Activated CD4-positive, alpha-beta T cell treated with anti-CD3 and anti-CD28 coated beads, Interleukin-2, amount 50 U/mL, for 1 hour (primary cell): Measurements from ENCODE around the gene ORC3.

ENCODE experiments used
- DNase-seq: peaks from one replicate; pipeline ENCODE4 v3.0.0-alpha.2; 2020

ORC3 gene

DNA sequence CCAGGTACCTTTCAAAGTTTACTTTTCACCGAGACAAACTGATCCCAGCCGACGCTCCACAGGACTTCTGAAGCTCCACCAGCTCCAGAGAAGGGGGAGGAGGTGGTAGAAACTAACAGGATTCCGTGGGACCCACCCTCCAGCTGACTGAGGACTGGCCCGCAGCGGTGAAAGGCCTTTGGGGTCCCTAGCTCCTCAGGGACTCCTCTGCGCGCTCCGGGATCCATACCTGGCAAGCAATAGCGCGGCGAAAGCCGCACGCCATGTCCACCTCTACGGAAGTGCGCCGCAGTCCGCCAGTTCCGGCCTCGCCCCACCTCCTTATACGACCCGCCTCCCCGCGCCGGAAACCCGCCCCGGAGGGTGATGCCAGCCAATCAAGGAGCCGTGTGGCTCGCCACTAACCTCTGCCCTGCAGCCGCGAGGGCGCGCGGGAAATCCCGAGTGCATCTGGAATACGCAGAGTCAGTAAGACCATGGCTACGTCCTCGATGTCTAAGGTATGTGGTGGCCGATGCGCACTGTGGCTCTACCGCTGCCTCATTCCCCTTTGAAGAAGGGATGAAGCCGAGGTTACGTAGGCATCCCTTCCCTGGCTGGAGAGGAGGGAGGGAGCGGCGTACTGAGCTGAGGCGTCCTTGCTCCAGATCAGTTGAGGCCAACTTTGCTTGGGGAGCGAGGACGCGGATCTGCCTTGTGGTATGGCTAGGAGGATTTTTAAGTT, at the start of gene ORC3, which contains the start of gene RARS2:
TSS of gene ORC3 (plus strand) at position 443 of the 724 bp plus-strand sequence. CDS start at position 477, 34 bp downstream.
TSS of gene RARS2 (minus strand) at position 295 of the 724 bp plus-strand sequence. CDS start at position 265, 30 bp downstream.
- peak; percentile 93 for DNase-seq

DNA sequence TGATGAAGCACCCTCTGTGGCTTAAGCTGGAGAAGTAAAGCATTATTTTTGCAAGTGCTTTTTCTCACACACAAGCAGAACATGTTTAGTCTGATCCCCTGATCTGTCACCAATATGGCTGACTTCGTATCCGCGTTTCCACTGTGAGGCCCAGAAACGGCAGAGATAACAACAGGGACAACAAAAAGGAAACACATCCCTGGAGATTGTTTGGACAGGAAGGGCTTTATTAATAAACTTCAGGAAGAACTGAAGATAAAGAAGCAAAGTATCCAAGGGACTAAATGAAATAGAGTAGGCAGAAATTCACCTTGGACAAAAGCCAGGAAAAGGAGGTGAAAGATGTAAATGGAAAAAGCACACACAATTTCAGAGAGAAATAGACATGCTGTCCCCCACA, 49.4 kb upstream of the ORC3 start:
- no peak for DNase-seq

DNA sequence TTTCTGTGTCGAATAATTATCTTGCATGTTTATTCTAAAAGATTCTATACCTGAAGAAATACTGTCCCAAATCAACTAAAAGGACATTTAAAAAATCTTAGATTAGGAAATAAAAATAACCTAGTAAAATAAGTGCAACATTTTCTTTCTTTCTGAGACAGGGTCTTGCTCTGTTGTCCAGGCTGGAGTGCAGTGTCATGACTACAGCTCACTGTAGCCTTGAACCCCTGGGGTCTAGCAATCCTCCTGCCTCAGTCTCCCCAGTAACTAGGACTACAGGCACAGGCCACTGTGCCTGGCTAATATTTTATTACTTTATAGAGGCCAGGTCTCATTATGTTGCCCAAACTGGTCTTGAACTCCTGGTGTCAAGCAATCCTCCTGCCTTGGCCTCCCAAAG, 48.9 kb upstream of the ORC3 start:
- DNase-seq = no peak

DNA sequence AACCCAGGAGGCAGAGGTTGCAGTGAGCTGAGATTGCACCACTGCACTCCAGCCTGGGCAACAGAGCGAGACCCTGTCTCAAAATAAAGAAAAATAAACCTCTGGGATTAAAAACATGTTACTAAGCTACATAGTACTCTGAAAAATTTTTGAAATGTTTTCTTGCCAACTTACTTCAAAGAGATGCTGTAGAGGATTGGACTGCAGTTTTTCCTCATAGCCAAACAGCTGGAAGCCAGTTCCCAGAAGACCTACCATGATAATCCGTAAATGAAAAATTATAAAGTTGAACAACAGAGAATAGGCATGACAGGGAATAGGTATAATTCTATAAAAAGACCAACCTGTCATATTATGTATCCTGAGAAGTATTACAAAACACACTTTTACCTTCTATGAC, 48.2 kb upstream of the ORC3 start:
- DNase-seq = no peak

DNA sequence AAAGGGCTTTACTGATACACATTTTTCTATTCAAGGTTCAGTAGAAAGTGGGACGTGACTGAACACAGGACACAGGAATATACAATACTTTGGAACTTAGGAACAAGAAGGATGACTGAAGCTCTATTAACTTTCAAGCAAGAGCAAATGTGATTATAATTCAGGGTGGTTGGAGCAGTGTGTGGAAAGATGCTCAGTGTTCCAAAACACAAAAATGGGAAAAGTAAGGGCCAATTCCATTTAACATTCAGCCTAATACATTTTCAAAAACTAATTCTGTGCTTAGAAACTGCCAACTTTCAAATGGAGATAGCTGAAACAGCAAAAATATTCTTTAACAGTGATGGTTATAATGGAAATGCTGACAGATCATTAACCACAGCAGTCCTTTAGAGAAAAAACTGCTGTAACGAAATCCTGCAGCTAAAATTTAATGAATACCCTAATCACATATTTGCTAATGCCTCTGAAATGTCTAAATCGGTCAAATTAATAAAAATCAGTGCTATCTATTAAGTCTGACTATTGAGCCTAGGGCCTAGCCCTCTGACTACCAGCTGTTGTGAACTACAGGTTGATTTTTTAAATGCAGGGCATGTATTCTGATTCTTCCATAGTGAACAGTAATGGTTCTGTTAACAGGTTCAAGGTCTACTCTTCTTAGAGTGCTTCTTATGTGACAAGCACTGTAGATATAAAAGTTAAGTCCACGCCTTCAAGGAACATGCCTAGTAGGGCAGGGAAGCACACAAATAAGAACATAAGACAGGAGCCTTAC, 46.0 kb upstream of the ORC3 start:
- no peak for DNase-seq

DNA sequence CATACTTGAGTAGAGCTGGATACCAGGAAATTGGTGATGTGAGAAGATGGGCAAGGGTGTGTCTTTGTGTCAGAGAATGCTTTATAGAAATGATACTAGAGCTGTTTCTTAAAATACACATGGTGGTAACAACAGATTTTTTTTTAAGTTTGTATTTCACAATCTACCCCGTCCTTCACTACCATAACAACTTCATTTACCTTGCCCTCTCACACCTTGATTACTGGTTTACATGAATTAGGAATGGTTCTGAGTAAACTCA, 45.5 kb upstream of the ORC3 start:
- no peak for DNase-seq

DNA sequence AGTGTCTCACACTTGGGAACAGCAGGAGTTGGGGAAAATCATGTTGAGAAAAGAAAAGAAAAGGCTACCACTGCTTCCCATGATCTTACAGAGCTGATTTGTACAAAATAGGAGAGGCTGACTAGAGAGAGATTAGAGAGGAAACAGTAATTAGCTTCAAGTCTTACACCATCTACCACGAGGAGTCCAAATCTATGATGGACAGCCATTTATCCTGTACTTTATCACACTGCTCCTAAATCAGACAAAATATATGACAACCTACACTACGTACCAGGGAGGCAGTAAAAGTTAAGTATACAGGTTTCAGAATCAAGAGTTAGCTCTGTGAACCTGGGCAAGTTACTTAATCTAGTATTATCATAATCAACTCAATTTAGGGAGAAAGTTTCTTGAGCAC, 38.1 kb upstream of the ORC3 start:
- no peak for DNase-seq

DNA sequence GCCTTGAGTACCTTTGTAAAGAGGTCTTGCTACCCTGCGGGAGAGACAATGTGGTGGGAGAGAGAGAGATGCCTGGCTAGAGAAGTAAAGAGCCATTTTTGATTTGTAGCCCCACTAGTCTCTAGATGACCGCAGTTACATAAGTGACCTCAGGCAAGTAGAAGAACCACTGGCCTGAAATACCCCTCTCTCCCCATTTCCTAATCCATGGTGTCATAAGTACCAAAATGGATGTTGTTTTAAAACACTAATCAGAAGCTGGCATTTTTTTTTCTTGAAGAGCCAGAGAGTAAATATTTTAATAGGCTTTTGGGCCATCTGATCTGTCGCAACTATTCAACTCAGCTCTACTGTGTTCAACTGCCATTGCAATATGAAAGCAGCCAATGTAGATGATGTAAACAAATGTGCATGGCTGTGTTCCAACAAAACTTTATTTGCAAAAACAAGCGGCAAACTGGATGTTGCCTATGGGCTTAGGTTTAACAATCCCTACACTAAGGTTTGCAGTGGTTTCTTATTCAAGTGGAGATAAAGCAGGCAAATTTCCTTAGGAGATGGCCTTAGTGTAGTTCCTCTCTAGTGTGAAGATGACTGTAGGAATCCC, 36.7 kb upstream of the ORC3 start:
- no peak for DNase-seq

DNA sequence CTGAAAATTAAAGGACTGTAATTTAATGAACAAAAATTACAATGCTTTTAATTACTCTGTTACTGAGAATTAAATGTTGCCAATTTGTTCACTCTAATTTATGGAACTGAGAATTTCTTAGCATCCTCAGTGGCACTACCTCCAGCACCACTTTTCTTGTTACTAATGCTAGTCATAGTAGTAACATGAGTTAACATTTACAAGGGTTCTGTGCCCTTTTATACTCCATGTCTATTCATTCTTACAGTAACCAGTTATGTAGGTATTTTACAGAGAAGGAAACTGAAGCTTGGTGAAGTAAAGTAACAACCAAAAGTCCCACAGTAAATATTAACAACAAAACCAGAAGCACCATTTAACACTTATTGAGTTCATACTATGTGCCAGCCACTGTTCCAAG, 34.4 kb upstream of the ORC3 start:
- no peak for DNase-seq

DNA sequence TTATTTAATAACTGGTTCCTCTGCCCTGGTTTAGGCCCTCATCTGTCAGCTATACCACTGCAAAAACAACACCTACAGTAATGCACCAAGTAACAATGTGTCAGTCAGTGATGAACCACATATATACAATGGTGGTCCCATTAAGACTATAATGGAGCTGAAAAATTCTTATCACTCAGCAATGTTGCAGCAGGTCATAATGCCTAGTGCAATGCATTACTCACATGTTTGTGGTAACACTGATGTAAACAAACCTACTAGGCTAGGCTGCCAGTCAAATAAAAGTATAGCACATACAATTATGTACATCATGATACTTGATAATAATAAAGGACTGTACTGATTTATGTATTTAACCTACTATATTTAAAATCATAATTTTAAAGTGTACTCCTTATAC, 31.5 kb upstream of the ORC3 start:
- no peak for DNase-seq

DNA sequence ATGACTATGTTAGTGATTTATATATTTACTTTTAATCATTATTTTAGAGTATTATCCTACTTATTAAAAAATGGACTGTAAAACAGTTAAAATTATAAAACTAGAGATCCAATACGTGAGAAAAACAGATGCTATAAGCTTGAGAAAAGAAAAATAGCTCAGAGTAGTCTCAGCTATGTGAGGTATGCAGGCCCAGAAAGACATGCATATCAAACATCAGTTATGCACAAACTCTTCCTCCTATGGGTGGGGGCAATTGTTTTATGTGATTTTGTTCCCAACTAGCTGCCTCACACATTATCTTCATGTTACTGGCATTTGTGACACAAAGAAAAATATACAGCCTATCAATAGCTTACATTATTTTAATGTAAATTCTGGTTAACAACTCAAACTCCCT, 28.9 kb upstream of the ORC3 start:
- DNase-seq = no peak

DNA sequence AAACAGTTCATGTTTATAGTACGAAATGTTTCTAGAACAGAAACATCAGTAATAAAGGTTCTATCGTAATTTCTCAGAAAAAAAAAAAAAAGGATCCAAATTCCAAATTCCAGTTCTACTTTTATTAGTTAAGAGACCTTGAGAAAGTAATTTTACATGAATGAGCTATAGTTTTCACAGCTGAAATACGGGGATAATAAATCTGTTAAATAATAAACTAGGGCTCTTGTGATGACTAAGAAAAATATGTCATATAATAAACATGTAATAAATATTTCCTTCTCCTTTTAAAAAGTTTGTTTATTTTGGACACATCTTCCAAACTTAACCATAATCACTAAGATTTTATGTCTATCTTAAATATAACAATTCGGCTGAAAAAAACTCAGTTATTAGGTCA, 17.9 kb upstream of the ORC3 start:
- no peak for DNase-seq

DNA sequence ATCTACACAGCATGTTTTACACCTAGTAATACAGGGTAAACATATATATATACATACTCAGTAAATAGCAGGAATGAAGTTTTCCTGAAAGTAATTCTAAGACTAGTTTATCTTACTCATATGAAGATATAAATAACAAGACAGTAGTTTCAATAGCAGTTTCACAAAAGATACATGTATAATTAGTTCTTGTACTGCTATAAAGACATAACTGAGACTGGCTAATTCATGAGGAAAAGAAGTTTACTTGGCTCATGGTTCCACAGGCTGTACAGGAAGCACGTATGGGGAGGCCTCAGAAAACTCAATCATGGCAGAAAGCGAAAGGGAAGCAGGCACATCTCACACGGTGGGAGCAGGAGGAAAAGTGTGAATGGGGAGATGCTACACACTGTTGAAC, 17.1 kb upstream of the ORC3 start:
- no peak for DNase-seq

DNA sequence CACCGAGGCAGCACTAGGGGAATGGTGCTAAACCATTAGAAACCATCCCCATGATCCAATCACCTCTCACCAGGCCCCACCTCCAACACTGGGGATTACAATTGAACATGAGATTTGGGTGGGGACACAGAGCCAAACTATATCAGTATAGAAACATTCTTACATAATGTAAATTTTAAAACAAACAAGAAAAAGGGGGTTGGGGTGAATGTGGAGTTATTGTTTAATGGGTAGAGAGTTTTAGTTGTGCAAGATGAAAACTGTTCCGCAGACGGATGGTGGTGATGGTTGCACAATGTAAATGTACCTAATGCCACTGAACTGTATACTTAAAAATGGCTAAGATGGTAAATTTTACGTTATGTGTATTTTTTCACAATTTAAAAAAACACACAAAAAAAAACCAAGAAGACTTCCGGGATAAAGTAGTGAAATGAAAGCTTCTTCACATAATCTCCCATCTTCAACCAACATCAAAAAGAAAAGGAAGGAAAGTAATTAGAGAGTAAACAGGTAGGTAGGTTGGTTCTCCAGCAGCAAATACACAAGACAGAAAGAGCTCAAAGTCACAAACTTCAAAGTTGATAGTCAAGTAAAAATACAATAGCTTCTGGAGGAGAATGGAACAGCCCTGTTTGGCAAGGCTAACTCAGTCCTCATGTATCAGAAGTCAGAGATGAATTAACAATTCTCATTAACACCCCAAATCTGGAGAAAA, 16.5 kb upstream of the ORC3 start:
- DNase-seq = no peak

DNA sequence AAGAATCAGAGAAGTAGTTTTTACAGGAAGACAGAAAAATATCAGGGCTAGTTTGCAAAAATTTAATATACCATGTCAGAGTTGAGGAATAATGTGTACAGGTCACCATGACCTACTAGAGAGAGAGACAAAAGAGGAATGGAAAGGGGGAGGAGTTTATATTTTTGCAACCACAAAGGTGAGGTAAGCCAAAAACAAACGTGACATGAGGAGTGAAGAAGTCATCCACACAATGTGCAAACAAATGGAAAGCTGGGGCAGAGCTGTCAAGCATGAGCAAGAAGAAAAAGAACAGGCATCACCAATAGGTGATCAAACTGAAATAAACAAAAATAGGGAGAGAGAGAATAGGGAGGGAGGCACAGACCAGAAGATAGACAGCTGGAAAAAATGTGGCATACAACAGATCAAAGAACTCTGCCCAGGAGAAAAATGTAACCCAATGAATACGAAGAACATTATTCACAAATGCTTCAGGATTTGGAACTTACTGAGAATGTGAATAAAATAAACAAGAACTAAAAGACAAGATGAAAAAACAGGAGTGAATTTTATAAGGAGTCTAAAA, 15.6 kb upstream of the ORC3 start:
- DNase-seq = no peak

DNA sequence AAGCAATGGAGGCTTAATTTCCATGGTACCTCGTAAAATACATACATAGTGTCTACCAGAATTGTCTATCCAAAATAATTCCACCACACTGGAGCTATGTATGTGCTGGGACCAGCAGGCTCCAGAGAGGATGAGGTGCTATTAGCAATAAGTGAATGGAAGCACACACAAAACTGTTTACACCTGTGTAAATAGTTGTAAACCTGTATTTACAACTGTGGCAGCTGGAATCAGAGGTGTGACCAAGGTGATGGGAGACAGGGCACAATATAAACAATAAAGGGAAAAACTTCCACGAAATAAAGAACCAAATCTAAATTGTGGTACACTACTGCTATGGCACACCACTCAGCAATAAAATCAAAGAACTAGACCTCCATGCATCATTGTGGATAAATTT, 14.5 kb upstream of the ORC3 start:
- no peak for DNase-seq

DNA sequence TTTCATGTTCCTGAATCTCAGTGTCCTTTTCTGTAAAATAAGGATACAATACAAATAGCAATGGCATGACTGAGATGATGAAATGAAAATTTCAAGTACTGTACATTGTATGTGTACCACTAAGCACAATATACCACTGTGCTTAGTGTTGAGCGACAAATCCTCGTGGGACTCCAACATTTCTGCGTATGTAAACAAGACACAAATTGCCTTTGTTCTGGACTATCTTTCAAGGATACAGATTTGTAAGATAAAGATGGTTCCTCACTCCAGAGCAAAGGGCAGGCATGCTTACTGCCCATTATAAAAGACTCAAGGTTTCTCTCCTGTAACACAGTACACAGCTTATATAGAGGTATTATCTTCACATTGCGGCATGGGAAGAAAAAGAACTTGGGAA, 6.1 kb upstream of the ORC3 start:
- no peak for DNase-seq

DNA sequence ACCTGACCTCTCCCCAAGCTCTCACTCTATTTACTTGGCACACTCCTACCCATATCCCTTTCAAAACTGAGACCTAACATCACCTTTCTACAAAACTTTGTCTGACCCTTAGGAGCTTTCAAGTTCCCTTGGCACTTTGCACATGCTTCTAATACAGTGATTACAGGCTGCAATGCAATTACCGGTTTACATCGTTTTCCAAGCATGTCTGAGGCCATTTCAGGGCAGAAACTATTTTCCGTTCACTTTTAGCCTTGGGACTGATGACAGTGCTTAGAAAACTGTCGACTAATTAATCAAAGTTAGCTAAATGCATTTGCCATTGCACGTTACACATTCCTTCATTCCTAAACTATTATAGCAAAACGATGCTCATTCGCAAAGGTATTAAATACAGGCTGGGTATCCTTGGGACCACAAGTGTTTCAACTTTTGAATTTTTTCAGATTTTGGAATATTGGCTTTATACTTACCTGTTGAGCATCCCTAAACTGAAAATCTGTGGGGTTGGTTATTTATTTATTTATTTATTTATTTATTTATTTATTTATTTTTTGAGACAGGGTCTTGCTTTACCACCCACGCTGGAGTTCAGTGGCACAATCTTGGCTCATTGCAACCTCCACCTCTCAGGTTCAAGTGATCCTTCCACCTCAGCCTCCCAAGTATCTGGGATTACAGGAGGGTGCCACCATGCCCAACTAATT, 3.4 kb upstream of the ORC3 start:
- DNase-seq = no peak

DNA sequence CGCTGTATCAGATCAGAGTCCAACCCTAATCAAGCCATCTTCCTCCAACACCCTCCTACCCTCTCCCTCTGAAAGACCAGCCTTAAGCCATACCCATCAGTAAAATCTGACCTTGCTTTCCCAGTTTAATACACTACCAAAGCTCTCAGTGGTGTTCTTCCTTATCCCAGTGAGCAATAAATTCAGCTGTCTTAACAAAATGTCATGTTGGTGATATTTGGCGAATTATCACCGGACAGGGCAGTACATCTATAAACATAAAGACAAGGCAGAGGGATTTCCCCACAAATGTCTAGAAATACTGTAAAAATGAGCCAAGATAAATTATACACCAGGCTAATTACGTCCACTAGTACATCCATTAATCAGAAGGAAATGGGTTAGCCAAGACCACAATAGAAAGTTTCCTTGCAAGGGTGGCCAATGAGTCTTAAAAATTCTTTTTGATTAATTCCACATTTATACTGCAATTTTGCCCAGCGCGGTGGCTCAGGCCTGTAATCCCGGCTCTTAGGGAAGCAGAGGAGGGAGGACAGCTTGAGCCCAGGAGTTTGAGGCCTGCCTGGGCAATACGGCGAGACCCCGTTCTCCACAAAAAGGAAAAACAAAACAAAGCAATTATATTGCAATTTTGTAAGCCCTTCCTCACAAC, 1.1 kb upstream of the ORC3 start:
- DNase-seq = no peak

DNA sequence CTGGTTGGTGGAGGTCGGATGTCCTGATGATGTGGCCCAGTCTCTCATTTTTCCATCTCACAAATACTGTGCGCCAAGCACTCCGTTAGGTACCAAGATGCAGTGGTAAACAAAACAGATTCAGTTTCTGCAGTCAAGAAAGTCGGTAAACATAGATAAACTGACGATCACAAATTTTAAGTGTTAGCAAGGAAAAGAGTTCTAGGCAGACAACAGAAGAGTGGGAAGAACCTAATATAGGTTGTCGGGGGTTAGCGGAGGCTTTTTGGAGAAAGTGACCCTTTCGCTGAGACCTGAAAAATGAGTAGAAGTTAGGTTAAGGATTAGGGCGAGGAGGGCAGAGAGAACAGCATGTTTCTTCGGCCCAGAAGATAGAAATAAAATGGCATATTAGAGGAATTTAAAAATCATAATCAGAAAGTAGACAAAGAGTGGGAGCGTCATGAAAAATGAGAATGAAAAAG, 514 bp downstream of the ORC3 start:
- DNase-seq = no peak

DNA sequence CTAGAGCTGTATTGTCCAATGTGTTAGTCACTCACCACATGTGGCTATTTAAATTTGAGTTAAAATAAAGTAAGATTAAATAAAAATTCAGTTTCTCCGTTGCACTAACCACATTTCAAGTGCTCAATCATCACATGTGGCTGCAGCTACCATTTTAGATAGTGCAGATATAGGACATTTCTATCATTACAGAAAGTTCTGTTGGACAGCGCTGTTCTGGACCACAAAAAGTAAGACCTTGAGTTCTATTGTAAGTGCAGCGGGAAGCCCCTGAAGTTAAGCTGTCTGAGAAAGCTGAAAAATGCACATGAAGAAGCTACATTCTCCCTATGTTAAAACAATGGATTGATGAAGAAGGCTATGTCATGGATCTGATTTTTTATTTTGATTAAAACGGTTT, 1.1 kb downstream of the ORC3 start:
- no peak for DNase-seq

DNA sequence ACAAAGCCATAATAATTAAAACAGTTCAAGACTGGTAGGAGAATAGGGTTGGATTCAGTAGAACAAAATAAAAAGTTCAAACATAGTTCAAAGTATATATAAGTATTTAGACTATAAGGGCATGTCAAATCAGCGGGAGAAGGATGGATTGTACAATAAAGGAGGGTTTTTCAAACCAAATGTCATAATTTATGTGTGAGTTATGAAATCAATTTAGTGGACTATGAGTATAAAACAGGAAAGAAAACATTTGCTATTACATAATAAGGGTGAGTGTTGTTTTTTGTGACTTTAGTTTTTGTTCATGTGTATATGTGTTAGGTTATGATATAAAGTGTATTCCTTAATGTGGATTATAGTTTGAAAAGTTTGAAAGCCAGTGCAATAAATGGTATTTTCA, 10.6 kb downstream of the ORC3 start:
- no peak for DNase-seq
